Measurements from ENCODE around the gene UNCX.

DNA sequence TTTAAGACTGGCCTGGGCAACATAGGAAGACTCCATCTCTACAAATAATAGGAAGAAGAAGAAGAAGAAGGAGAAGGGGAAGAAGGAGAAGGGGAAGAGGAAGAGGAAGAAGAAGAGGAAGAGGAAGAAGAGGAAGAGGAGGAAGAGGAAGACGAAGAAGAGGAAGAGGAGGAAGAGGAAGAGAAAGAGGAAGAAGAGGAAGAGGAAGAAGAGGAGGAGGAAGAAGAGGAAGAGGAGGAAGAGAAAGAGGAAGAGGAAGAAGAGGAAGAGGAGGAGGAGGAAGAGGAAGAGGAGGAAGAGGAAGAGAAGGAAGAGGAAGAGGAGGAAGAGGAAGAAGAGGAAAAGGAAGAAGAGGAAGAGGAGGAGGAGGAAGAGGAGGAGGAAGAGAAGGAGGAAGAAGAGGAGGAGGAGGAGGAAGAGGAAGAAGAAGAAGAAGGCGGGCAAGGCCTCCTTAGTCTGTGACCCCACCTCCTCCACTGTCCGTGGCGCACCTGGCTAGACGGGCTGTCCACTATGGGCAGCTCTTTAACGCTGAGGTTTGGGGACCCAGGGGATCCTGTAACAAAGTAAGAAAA is 43.9 kb upstream of the UNCX start:
- TF ChIP-seq, protein P1, sequence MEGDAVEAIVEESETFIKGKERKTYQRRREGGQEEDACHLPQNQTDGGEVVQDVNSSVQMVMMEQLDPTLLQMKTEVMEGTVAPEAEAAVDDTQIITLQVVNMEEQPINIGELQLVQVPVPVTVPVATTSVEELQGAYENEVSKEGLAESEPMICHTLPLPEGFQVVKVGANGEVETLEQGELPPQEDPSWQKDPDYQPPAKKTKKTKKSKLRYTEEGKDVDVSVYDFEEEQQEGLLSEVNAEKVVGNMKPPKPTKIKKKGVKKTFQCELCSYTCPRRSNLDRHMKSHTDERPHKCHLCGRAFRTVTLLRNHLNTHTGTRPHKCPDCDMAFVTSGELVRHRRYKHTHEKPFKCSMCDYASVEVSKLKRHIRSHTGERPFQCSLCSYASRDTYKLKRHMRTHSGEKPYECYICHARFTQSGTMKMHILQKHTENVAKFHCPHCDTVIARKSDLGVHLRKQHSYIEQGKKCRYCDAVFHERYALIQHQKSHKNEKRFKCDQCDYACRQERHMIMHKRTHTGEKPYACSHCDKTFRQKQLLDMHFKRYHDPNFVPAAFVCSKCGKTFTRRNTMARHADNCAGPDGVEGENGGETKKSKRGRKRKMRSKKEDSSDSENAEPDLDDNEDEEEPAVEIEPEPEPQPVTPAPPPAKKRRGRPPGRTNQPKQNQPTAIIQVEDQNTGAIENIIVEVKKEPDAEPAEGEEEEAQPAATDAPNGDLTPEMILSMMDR (IDR thresholded peaks at IDR 0.05; ENCODE audit: low read depth, low read length): no peak
- TF ChIP-seq, protein P2, sequence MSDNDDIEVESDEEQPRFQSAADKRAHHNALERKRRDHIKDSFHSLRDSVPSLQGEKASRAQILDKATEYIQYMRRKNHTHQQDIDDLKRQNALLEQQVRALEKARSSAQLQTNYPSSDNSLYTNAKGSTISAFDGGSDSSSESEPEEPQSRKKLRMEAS (IDR thresholded peaks at IDR 0.05; ENCODE audit: low read depth, low read length): no peak

Data from NB4 (cell line).